Endothelial cell of umbilical vein (primary cell): ENCODE results near the gene NOTCH1. TPM values are rescaled to one million over a fixed set of nuclear protein-coding genes. Genes with fewer than 3 reads are reported as not detected.

Experiments used
- BruUV-seq: library from RNA; stranded (reverse); fragments of 400-500 nt; replicated peaks from 2 replicates; lab custom pipeline; 2021; lab: Mats Ljungman, UMichigan
- CTCF ChIA-PET: fragments of 300-600, 350-600 bp; sonication (Branson Sonifier 250); formaldehyde crosslinking; loops from one replicate; lab custom pipeline; 2021; ENCODE audit warnings: antibody characterized with exemption, inconsistent platforms; lab: Charles Lee
- POLR2A ChIA-PET: fragments of 300-600, 350-600 bp; sonication (Branson Sonifier 250); formaldehyde crosslinking; loops from one replicate; lab custom pipeline; 2021; ENCODE audit warnings: antibody characterized with exemption, inconsistent platforms; lab: Charles Lee
- DNase-seq: peaks from one replicate; pipeline ENCODE4 v3.0.0-alpha.2; 2011; ENCODE audit warnings: low read depth, low spot score
- FAIRE-seq: peaks from 2 replicates; lab custom pipeline; 2011; peaks lifted over from hg19 to GRCh38; lab: Jason Lieb, UNC
- H2AFZ ChIP-seq: 2 replicates; pipeline ENCODE4 v1.6.0; 2012; ENCODE audit warnings: low read depth, low read length, control low read depth, inconsistent platforms
- H3K27ac ChIP-seq: 2 replicates; pipeline ENCODE4 v1.5.1; 2011; ENCODE audit warnings: low read depth, mild to moderate bottlenecking, control low read depth, low read length, moderate library complexity; ENCODE audit not compliant: insufficient read depth
- H3K27me3 ChIP-seq, 2 experiments: 2 replicates each; pipeline versions ENCODE4 v1.6.0 to v1.6.1; 2011; ENCODE audit warnings: low read length in 2 of 2, mixed read lengths in 1 of 2; ENCODE audit not compliant: control insufficient read depth in 2 of 2, insufficient read depth in 2 of 2
- H3K36me3 ChIP-seq, 2 experiments: 2 replicates in 1 of 2; 3 replicates in 1 of 2; pipeline ENCODE4 v1.5.1; 2011; ENCODE audit warnings: low read length in 2 of 2, mild to moderate bottlenecking in 1 of 2, moderate library complexity in 1 of 2; ENCODE audit not compliant: control insufficient read depth in 2 of 2, insufficient read depth in 2 of 2; ENCODE audit errors: extremely low read depth in 1 of 2
- H3K4me1 ChIP-seq: 3 replicates; pipeline ENCODE4 v1.5.1; 2011; ENCODE audit warnings: mild to moderate bottlenecking, low read length; ENCODE audit not compliant: control insufficient read depth, insufficient read depth; ENCODE audit errors: extremely low read depth
- H3K4me2 ChIP-seq: 2 replicates; pipeline ENCODE4 v1.6.1; 2011; ENCODE audit warnings: low read length, control low read depth, mixed read lengths; ENCODE audit not compliant: insufficient read depth
- H3K4me3 ChIP-seq, 3 experiments: fragments of 200-600 bp in 1 of 3; sonication (generic), shearing (Covaris generic) in 1 of 3; replicated peaks in 1 of 3; 2 replicates each; pipeline ENCODE4 v1.5.1; 2011 to 2016; ENCODE audit warnings: control low read depth in 3 of 3, low read length in 3 of 3, mild to moderate bottlenecking in 2 of 3, inconsistent platforms in 1 of 3, low read depth in 1 of 3, moderate library complexity in 1 of 3; ENCODE audit not compliant: insufficient read depth in 1 of 3
- H3K79me2 ChIP-seq: 2 replicates; pipeline ENCODE4 v1.6.0; 2012; ENCODE audit warnings: low read length, inconsistent platforms; ENCODE audit not compliant: control insufficient read depth, insufficient read depth
- H3K9ac ChIP-seq: replicated peaks from 2 replicates; pipeline ENCODE3; 2011; ENCODE audit warnings: low read length, control low read depth; ENCODE audit not compliant: insufficient read depth; ENCODE audit errors: extremely low read depth
- H3K9me1 ChIP-seq: replicated peaks from 3 replicates; pipeline ENCODE4 v1.6.0; 2011; ENCODE audit warnings: mild to moderate bottlenecking, low read length; ENCODE audit not compliant: control insufficient read depth, insufficient read depth; ENCODE audit errors: extremely low read depth
- H3K9me3 ChIP-seq: replicated peaks from 2 replicates; pipeline ENCODE4 v1.5.1; 2012; ENCODE audit warnings: low read length, inconsistent platforms; ENCODE audit not compliant: control insufficient read depth, insufficient read depth
- H4K20me1 ChIP-seq: replicated peaks from 2 replicates; pipeline ENCODE3; 2011; ENCODE audit warnings: mild to moderate bottlenecking, low read length; ENCODE audit not compliant: control insufficient read depth, insufficient read depth; ENCODE audit errors: extremely low read depth
- CTCF ChIP-seq, 2 donors: IDR thresholded peaks; 1 replicate in 1 of 2; 2 replicates in 1 of 2; pipeline ENCODE4 v1.5.1; 2011; ENCODE audit warnings: low read length in 2 of 2, mild to moderate bottlenecking in 2 of 2, moderate library complexity in 2 of 2, control low read depth in 1 of 2, inconsistent platforms in 1 of 2, low read depth in 1 of 2; ENCODE audit not compliant: insufficient read depth in 1 of 2; ENCODE audit errors: extremely low read depth in 1 of 2
- EZH2 ChIP-seq: IDR thresholded peaks from 2 replicates; pipeline ENCODE4 v1.6.1; 2012; ENCODE audit warnings: borderline replicate concordance, low read depth, mild to moderate bottlenecking, moderate library complexity, low read length, inconsistent platforms; ENCODE audit not compliant: severe bottlenecking
- FOS ChIP-seq: IDR thresholded peaks from 2 replicates; pipeline ENCODE4 v1.6.1; 2011; ENCODE audit warnings: mild to moderate bottlenecking, low read length, moderate library complexity, borderline replicate concordance; ENCODE audit not compliant: insufficient read depth
- GATA2 ChIP-seq: IDR thresholded peaks from 2 replicates; pipeline ENCODE4 v1.7.0; 2011; ENCODE audit warnings: low read depth, mild to moderate bottlenecking, moderate library complexity, mixed read lengths, low read length; ENCODE audit not compliant: insufficient read length, insufficient read depth
- JUN ChIP-seq: IDR thresholded peaks from 2 replicates; pipeline ENCODE4 v1.6.1; 2011; ENCODE audit warnings: borderline replicate concordance, low read depth; ENCODE audit not compliant: insufficient read length, insufficient read depth
- MAX ChIP-seq: IDR thresholded peaks from 2 replicates; pipeline ENCODE4 v1.6.1; 2011; ENCODE audit not compliant: insufficient read depth, insufficient read length
- POLR2AphosphoS5 ChIP-seq: IDR thresholded peaks from 2 replicates; pipeline ENCODE4 v1.6.1; 2012; ENCODE audit warnings: low read depth, mild to moderate bottlenecking, control low read depth, low read length, moderate library complexity; ENCODE audit not compliant: insufficient read depth
- dilution Hi-C: fragments of 300-500 bp; cut with MboI; formaldehyde crosslinking; loops from one replicate; pipeline ENCODE4 v1.15.0; 2019; ENCODE audit warnings: low sequenced_read_pairs; ENCODE audit not compliant: extremely low pct_ligation_motif_present
- intact Hi-C: fragments of 100-400 bp; cut with micrococcal nuclease; formaldehyde crosslinking; loops from one replicate; pipeline ENCODE4 v1.10.0; 2022
- polyA plus RNA-seq, 4 experiments: library from polyadenylated mRNA; depleted of rRNA in 3 of 4; stranded (reverse) in 3 of 4; unstranded in 1 of 4; fragments of >200 nt; gene quantifications; 2 replicates each; pipeline versions ENCODE4 v1.2.1 to v1.2.3, GENCODE V29; 2011 to 2012; ENCODE audit warnings: missing spikeins in 1 of 4
- total RNA-seq: library from RNA; stranded (reverse); gene quantifications from 2 replicates; pipeline ENCODE4 v1.2.3, GENCODE V29; 2021

The NOTCH1 gene
- total and polyA plus RNA-seq, 2 donors (not counting 3 experiments of a cell fraction or from before 2014, with no cell fraction given), result 31.7 to 153 TPM

GRCh38 chr9:136462664-136463063 lies 83.2 kb downstream of the NOTCH1 start:
- TF ChIP-seq JUN (no peak), GATA2 (no peak), EZH2 (no peak)
- FAIRE-seq (no peak), DNase-seq (no peak)
- no TSS peak for BruUV-seq
- POLR2A ChIA-PET, result no interaction called here
- intact Hi-C loops (no loop called here), dilution Hi-C loops (no loop called here)
- no peaks in the 10 kb centered on the region for H3K4me1 ChIP-seq
- no peak overlapping the region for H3K9ac ChIP-seq
- no peaks in the 10 kb centered on the region for H3K9me3 ChIP-seq
- peaks cover 38 to 64% of the 10 kb centered on the region in 2 experiments for H3K36me3 ChIP-seq
- no peaks in the 10 kb centered on the region for H4K20me1 ChIP-seq
- no peak overlapping the region for H3K27ac ChIP-seq
- no peak overlapping the region for H3K4me3 ChIP-seq
- H3K4me2 ChIP-seq, result no peak overlapping the region
- H3K79me2 ChIP-seq, result peaks cover 4% of the 10 kb centered on the region
- no peaks in the 10 kb centered on the region for H3K27me3 ChIP-seq
- H3K9me1 ChIP-seq, result no peaks in the 10 kb centered on the region
- CTCF ChIA-PET, result no interaction called here
- H2AFZ ChIP-seq, result no peak overlapping the region

- H3K27ac ChIP-seq, result no peak overlapping the region
- POLR2A ChIA-PET, result no interaction called here
- DNase-seq (no peak), FAIRE-seq (no peak)
- H3K9ac ChIP-seq, result no peak overlapping the region
- H3K79me2 ChIP-seq, result peaks cover 4% of the 10 kb centered on the region
- dilution Hi-C loops, result no loop called here
- intact Hi-C loops, result no loop called here
- no peaks in the 10 kb centered on the region for H4K20me1 ChIP-seq
- no peaks in the 10 kb centered on the region for H3K27me3 ChIP-seq
- TF ChIP-seq FOS (no peak), GATA2 (no peak), POLR2AphosphoS5 (no peak), EZH2 (no peak), MAX (no peak), JUN (no peak), CTCF (IDR thresholded peaks at IDR 0.05; ENCODE audit: extremely low read depth in 1 of 2, insufficient read depth in 1 of 2, low read depth in 1 of 2, low read length in 2 of 2) (no peak)
- H3K4me3 ChIP-seq, result no peak overlapping the region
- CTCF ChIA-PET, result no interaction called here
- no peaks in the 10 kb centered on the region for H3K9me3 ChIP-seq
- no TSS peak for BruUV-seq
- H3K4me1 ChIP-seq, result no peaks in the 10 kb centered on the region
- no peak overlapping the region for H2AFZ ChIP-seq
- H3K9me1 ChIP-seq, result no peaks in the 10 kb centered on the region
- H3K4me2 ChIP-seq, result no peak overlapping the region
- peaks cover 34 to 62% of the 10 kb centered on the region in 2 experiments for H3K36me3 ChIP-seq
Observed at GRCh38 chr9:136460772-136461325, 85.0 kb downstream of the NOTCH1 start.
